Ishikawa (cell line): ENCODE data around the gene PLOD1.

Experiments used
- CEBPB ChIP-seq: IDR thresholded peaks from 2 replicates; pipeline ENCODE4 v1.6.1; 2012
- CREB1 ChIP-seq: IDR thresholded peaks from 2 replicates; pipeline ENCODE4 v1.6.1; 2012; ENCODE audit warnings: low read depth
- EGR1 ChIP-seq: IDR thresholded peaks from 2 replicates; pipeline ENCODE4 v1.6.1; 2012
- EP300 ChIP-seq: IDR thresholded peaks from 2 replicates; pipeline ENCODE4 v1.6.1; 2012; ENCODE audit warnings: borderline replicate concordance
- FOXM1 ChIP-seq: IDR thresholded peaks from 2 replicates; pipeline ENCODE4 v1.6.1; 2012; ENCODE audit warnings: low read depth, borderline replicate concordance
- MAX ChIP-seq: IDR thresholded peaks from 2 replicates; pipeline ENCODE4 v1.6.1; 2012
- NFIC ChIP-seq: IDR thresholded peaks from 2 replicates; pipeline ENCODE4 v1.6.1; 2012
- RAD21 ChIP-seq: IDR thresholded peaks from 2 replicates; pipeline ENCODE4 v1.6.1; 2012; ENCODE audit warnings: low read depth
- REST ChIP-seq: IDR thresholded peaks from 2 replicates; pipeline ENCODE4 v1.6.1; 2012; ENCODE audit warnings: low read depth, mild to moderate bottlenecking
- TAF1 ChIP-seq: IDR thresholded peaks from 2 replicates; pipeline ENCODE4 v1.6.1; 2012; ENCODE audit warnings: low read depth, mild to moderate bottlenecking
- TCF12 ChIP-seq: IDR thresholded peaks from 2 replicates; pipeline ENCODE4 v1.6.1; 2012; ENCODE audit warnings: low read depth
- TEAD4 ChIP-seq: IDR thresholded peaks from 2 replicates; pipeline ENCODE4 v1.6.1; 2012
- USF1 ChIP-seq: IDR thresholded peaks from 2 replicates; pipeline ENCODE4 v1.6.1; 2012
- YY1 ChIP-seq: IDR thresholded peaks from 2 replicates; pipeline ENCODE4 v1.6.1; 2012; ENCODE audit warnings: low read depth
- ZBTB7A ChIP-seq: IDR thresholded peaks from 2 replicates; pipeline ENCODE4 v1.6.1; 2012; ENCODE audit warnings: low read depth

PLOD1 gene

GRCh38 chr1:11934302-11935056 is at the start of gene PLOD1:
Gene PLOD1, plus strand, starts transcription at chr1:11934717. Its CDS starts 63 bp downstream, at chr1:11934780.
- TF ChIP-seq NFIC = no peak; the same call in 1 of the 2 replicates
- TF ChIP-seq REST = no peak
- no peak for TF ChIP-seq CREB1
- TF ChIP-seq TEAD4 = no peak
- peak; percentile 44; the same call in 1 of the 2 replicates for TF ChIP-seq EGR1
- TF ChIP-seq RAD21 = no peak
- TF ChIP-seq YY1 = peak; percentile 28; the same call in 1 of the 2 replicates
- no peak for TF ChIP-seq EP300
- no peak; the same call in 1 of the 2 replicates for TF ChIP-seq TCF12
- TF ChIP-seq CEBPB = no peak
- TF ChIP-seq USF1 = no peak
- peak; percentile 82 for TF ChIP-seq MAX
- peak; percentile 51; the same call in 1 of the 2 replicates for TF ChIP-seq TAF1
- TF ChIP-seq FOXM1 = no peak
- no peak; the same call in none of the 2 replicates for TF ChIP-seq ZBTB7A

GRCh38 chr1:11885916-11886315 is 48.6 kb upstream of the PLOD1 start:
- TF ChIP-seq FOXM1 (no peak), REST (no peak), NFIC (no peak), ZBTB7A (no peak), USF1 (no peak), CEBPB (no peak), EGR1 (no peak), CREB1 (no peak), TCF12 (no peak), EP300 (no peak), MAX (no peak), TEAD4 (no peak), YY1 (no peak)

GRCh38 chr1:11886986-11887665 is 47.4 kb upstream of the PLOD1 start:
- TF ChIP-seq REST (no peak), RAD21 (no peak), CREB1 (no peak), FOXM1 (no peak), USF1 (no peak), EP300 (no peak), YY1 (no peak), MAX (no peak), EGR1 (no peak), TEAD4 (no peak), CEBPB (no peak), NFIC (no peak)
